Lower leg skin (tissue), 4 donors: Measurements from ENCODE around the gene NFIX. TPM values are rescaled to one million over a fixed set of nuclear protein-coding genes. Genes with fewer than 3 reads are reported as not detected.

Experiments used
- DNase-seq, 2 donors: peaks; one replicate each; pipeline ENCODE4 v3.0.0-alpha.2; 2019; ENCODE audit warnings: low spot score in 2 of 2
- H3K4me3 ChIP-seq: fragments of 200-600 bp; sonication (generic); 2 replicates; pipeline ENCODE4 v1.5.1; 2017; ENCODE audit warnings: mild to moderate bottlenecking, low read depth; ENCODE audit not compliant: poor library complexity, severe bottlenecking
- POLR2A ChIP-seq, 2 donors: fragments of 450-650 bp; IDR thresholded peaks; one replicate each; pipeline ENCODE4 v1.6.1; 2016 to 2017; ENCODE audit warnings: antibody characterized with exemption in 2 of 2, mild to moderate bottlenecking in 1 of 2, moderate library complexity in 1 of 2
- WGBS, 2 donors: methylation state at CpG; one replicate each; pipeline ENCODE4 v1.1.5; 2018; 5-methylcytosine and 5-hydroxymethylcytosine counted together
- intact Hi-C: fragments of 100-400 bp; cut with DNase I; formaldehyde crosslinking; loops from one replicate; pipeline ENCODE4 v1.15.0; 2023; ENCODE audit warnings: low total_unique reads
- total RNA-seq, 4 donors: library from RNA; depleted of rRNA; stranded (reverse); fragments of >200 nt; gene quantifications; one replicate each; pipeline ENCODE4 v1.1.0, GENCODE V29; 2016
- TF ChIP-seq, protein P1 (sequence below), 3 donors: fragments of 450-650 bp; IDR thresholded peaks; one replicate each; pipeline ENCODE4 v1.5.1; 2016; ENCODE audit warnings: antibody characterized with exemption in 3 of 3, mild to moderate bottlenecking in 3 of 3, moderate library complexity in 2 of 3

NFIX gene
- total RNA-seq, 4 donors from 2014 or later = 119 to 177 (median 136) TPM

DNA sequence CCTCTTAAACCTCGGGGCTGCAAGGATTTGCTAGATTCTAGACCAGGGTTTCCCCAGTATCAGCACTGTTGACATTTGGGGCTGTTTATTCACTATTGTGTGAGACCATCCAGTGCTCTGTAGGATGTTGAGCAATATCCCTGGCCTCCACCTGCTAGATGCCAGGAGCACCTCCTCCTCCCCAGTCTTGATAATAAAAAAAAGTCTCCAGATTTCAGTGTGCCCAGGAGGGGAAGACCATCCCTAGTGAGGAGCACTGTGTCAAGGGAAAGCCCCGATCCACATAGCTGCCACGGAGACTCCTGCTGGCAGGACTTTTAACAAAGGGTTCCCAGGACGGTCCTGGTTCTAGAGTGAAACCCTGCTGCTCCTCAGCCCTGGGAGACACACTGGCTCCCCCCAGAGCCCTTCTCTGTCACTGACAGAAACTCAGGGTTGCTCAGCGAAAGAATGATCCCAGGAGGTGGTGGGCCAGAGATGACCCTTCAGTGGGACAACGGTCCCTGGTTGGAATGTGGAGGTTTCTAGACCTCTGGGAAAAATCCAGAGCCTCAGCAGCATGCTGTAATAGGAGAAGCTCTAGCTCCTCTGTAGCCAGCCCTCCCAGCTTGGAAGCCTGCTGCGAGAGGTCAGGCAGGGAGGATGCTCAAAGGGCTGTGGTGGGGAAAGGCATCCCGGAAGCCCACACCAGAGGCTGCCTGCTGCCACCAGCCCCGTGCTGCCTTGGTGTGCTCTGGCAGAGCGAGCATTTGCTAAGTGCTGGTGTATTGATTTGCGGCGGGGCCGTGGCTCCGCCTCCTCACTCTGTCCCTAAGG is 87.1 kb downstream of the NFIX start:
- intact Hi-C loops = no loop called here
- no peak overlapping the region for H3K4me3 ChIP-seq
- 59 to 66% methylated on average over 13 to 14 of the region's 14 CpGs for WGBS, 2 donors
- DNase-seq = no peak
- TF ChIP-seq POLR2A (IDR thresholded peaks at IDR 0.05) = no peak
- TF ChIP-seq, protein P1, sequence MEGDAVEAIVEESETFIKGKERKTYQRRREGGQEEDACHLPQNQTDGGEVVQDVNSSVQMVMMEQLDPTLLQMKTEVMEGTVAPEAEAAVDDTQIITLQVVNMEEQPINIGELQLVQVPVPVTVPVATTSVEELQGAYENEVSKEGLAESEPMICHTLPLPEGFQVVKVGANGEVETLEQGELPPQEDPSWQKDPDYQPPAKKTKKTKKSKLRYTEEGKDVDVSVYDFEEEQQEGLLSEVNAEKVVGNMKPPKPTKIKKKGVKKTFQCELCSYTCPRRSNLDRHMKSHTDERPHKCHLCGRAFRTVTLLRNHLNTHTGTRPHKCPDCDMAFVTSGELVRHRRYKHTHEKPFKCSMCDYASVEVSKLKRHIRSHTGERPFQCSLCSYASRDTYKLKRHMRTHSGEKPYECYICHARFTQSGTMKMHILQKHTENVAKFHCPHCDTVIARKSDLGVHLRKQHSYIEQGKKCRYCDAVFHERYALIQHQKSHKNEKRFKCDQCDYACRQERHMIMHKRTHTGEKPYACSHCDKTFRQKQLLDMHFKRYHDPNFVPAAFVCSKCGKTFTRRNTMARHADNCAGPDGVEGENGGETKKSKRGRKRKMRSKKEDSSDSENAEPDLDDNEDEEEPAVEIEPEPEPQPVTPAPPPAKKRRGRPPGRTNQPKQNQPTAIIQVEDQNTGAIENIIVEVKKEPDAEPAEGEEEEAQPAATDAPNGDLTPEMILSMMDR (IDR thresholded peaks at IDR 0.05) = no peak

- 68 to 69% methylated on average over 7 of the region's 7 CpGs for WGBS, 2 donors
- TF ChIP-seq, protein P1 (IDR thresholded peaks at IDR 0.05) = no peak
- no peak for TF ChIP-seq POLR2A (IDR thresholded peaks at IDR 0.05)
- no peak overlapping the region for H3K4me3 ChIP-seq
- intact Hi-C loops = no loop called here
- no peak for DNase-seq
Measured at GRCh38 chr19:13083008-13083404, 87.7 kb downstream of the NFIX start.

DNA sequence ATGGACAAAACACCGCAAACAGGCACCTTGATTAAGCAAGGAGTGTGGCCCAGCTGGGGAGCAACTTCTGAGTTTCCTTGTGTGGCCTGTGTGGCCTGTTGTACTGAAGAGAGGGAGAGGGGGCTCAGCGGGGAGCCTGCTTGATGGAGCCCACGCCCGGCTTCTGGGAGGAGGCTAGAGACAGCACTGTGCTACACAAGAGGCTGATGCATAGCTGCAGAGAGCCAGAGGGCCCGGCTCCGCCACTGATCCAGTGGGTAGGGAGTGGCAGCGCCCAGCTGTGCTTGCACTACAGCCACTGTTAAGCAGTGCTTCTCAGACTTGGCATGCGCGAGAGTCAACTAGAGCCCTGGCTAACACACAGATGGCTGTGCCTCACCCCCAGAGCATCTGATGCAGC is 88.4 kb downstream of the NFIX start:
- intact Hi-C loops = no loop called here
- TF ChIP-seq, protein P1 (IDR thresholded peaks at IDR 0.05) = no peak
- TF ChIP-seq POLR2A (IDR thresholded peaks at IDR 0.05) = no peak
- WGBS, 2 donors = 63 to 82% methylated on average over 4 to 9 of the region's 9 CpGs
- no peak for DNase-seq
- no peak overlapping the region for H3K4me3 ChIP-seq

GRCh38 chr19:13085666-13086065 is 90.4 kb downstream of the NFIX start:
- DNase-seq = no peak
- intact Hi-C loops = no loop called here

DNA sequence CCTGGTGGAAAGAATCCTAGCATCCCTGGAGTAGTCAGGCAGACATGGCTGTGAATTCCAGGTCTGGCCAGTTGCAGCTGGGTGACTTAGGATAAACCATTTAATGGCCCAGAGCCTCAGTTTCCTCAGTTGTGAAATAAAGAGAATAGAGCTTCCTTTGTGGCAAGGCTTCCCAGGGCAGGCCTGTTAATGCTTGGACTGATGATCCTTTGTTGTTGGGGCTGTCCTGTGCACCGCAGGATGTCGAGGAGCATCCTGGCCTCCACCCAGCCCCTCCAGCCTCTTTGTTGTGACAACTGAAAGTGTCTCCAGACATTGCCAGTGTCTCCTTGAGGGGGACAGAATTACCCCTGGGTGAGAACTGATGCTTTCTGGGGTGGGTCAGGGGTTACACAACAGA is 91.1 kb downstream of the NFIX start:
- no peak for TF ChIP-seq POLR2A (IDR thresholded peaks at IDR 0.05)
- TF ChIP-seq, protein P1 (IDR thresholded peaks at IDR 0.05) = no peak
- no peak overlapping the region for H3K4me3 ChIP-seq
- DNase-seq = no peak
- intact Hi-C loops = no loop called here
- 46 to 73% methylated on average over 2 of the region's 2 CpGs for WGBS, 2 donors

More at GRCh38 chr19:13085666-13086065, 90.4 kb downstream of the NFIX start:
- 34 to 38% methylated on average over 7 of the region's 7 CpGs for WGBS, 2 donors
- no peak overlapping the region for H3K4me3 ChIP-seq
- TF ChIP-seq POLR2A (IDR thresholded peaks at IDR 0.05) = no peak
- TF ChIP-seq, protein P1 (IDR thresholded peaks at IDR 0.05) = no peak
